ENCODE measurements around the gene EXTL2.
"Not testable (repeated sequence)": the region's sequence is repeated elsewhere in the genome, so short reads cannot be mapped to it uniquely, and the experiment has no call there.

EXTL2 gene

GRCh38 chr1:100903777-100904176 lies 9.1 kb upstream of the EXTL2 start:
- no peak for DNase-seq (ENCODE audit: low read depth in 2 of 3, low spot score in 2 of 3)

- no peak for DNase-seq (ENCODE audit: low read depth in 2 of 3, low spot score in 2 of 3)
These were observed 7.7 kb upstream of the EXTL2 start for GRCh38 chr1:100902365-100902764.

GRCh38 chr1:100896481-100896982 lies 1.9 kb upstream of the EXTL2 start:
- DNase-seq (ENCODE audit: low read depth in 2 of 3, low spot score in 2 of 3) = peak; percentile 0 to 10 (median 10)

- peak; percentile 91 to 97 (median 95) for DNase-seq (ENCODE audit: low read depth in 2 of 3, low spot score in 2 of 3)
These were observed 1.2 kb upstream of the EXTL2 start, which contains the start of gene SLC30A7 for GRCh38 chr1:100895540-100896480. Gene SLC30A7, plus strand, starts transcription at chr1:100896090. Its CDS starts 173 bp downstream, at chr1:100896263.

GRCh38 chr1:100893718-100894117 lies 924 bp downstream of the EXTL2 start:
- no peak for DNase-seq (ENCODE audit: low read depth in 2 of 3, low spot score in 2 of 3)

- DNase-seq (ENCODE audit: low read depth in 2 of 3, low spot score in 2 of 3) = no peak
These were observed 2.1 kb downstream of the EXTL2 start for GRCh38 chr1:100892554-100892953.

GRCh38 chr1:100891380-100891779 lies 3.3 kb downstream of the EXTL2 start:
- DNase-seq (ENCODE audit: low read depth in 2 of 3, low spot score in 2 of 3) = no peak

GRCh38 chr1:100889869-100890482 lies 4.7 kb downstream of the EXTL2 start:
- DNase-seq (ENCODE audit: low read depth in 2 of 3, low spot score in 2 of 3) = not testable (repeated sequence)

GRCh38 chr1:100889007-100889406 lies 5.6 kb downstream of the EXTL2 start:
- DNase-seq (ENCODE audit: low read depth in 2 of 3, low spot score in 2 of 3) = not testable (repeated sequence)

- DNase-seq (ENCODE audit: low read depth in 2 of 3, low spot score in 2 of 3) = no peak
These were observed 10.7 kb downstream of the EXTL2 start for GRCh38 chr1:100883963-100884362.

- no peak for DNase-seq (ENCODE audit: low read depth in 2 of 3, low spot score in 2 of 3)
These were observed 11.9 kb downstream of the EXTL2 start for GRCh38 chr1:100882698-100883097.

GRCh38 chr1:100881687-100882086 lies 13.0 kb downstream of the EXTL2 start:
- no peak for DNase-seq (ENCODE audit: low read depth in 2 of 3, low spot score in 2 of 3)

- no peak for DNase-seq (ENCODE audit: low read depth in 2 of 3, low spot score in 2 of 3)
These were observed 15.2 kb downstream of the EXTL2 start for GRCh38 chr1:100879422-100879821.

- DNase-seq (ENCODE audit: low read depth in 2 of 3, low spot score in 2 of 3) = no peak
These were observed 18.4 kb downstream of the EXTL2 start for GRCh38 chr1:100876291-100876690.

GRCh38 chr1:100875228-100875627 lies 19.4 kb downstream of the EXTL2 start:
- no peak for DNase-seq (ENCODE audit: low read depth in 2 of 3, low spot score in 2 of 3)

- DNase-seq (ENCODE audit: low read depth in 2 of 3, low spot score in 2 of 3) = no peak
These were observed 20.2 kb downstream of the EXTL2 start for GRCh38 chr1:100874433-100874832.

- no peak for DNase-seq (ENCODE audit: low read depth in 2 of 3, low spot score in 2 of 3)
These were observed 24.6 kb downstream of the EXTL2 start for GRCh38 chr1:100869996-100870395.

GRCh38 chr1:100868364-100868995 lies 26.2 kb downstream of the EXTL2 start:
- DNase-seq (ENCODE audit: low read depth in 2 of 3, low spot score in 2 of 3) = no peak

GRCh38 chr1:100866901-100867206 lies 27.8 kb downstream of the EXTL2 start:
- DNase-seq (ENCODE audit: low read depth in 2 of 3, low spot score in 2 of 3) = no peak

- no peak for DNase-seq (ENCODE audit: low read depth in 2 of 3, low spot score in 2 of 3)
These were observed 28.4 kb downstream of the EXTL2 start for GRCh38 chr1:100866041-100866900.

GRCh38 chr1:100862591-100862990 lies 32.1 kb downstream of the EXTL2 start:
- no peak for DNase-seq (ENCODE audit: low read depth in 2 of 3, low spot score in 2 of 3)

Data from activated CD8-positive, alpha-beta memory T cell treated with anti-CD3 and anti-CD28 coated beads for 48 hours (primary cell).